Stomach (tissue), 4 donors: ENCODE results near the gene PSMB2.

Experiments
- CTCF ChIP-seq, 7 experiments: fragments of 450-650 bp in 4 of 7; fragments of 200-600 bp in 3 of 7; sonication (generic) in 3 of 7; IDR thresholded peaks; one replicate each; pipeline ENCODE4 v1.5.1; 2016 to 2019; ENCODE audit warnings: antibody characterized with exemption in 7 of 7, control low read depth in 2 of 7, mild to moderate bottlenecking in 1 of 7
- POLR2A ChIP-seq, 4 donors: fragments of 450-650 bp; IDR thresholded peaks; one replicate each; pipeline ENCODE4 v1.6.1; 2016; ENCODE audit warnings: antibody characterized with exemption in 4 of 4, control low read depth in 2 of 4, mild to moderate bottlenecking in 1 of 4, moderate library complexity in 1 of 4

GRCh38 chr1:35660581-35661473 is 19.5 kb upstream of the PSMB2 start:
- TF ChIP-seq CTCF (IDR thresholded peaks at IDR 0.05) (no peak), POLR2A (IDR thresholded peaks at IDR 0.05) (no peak)
